GM19023 (cell line): ENCODE results near the gene EPB41L4A.
"Not testable (repeated sequence)": the region's sequence is repeated elsewhere in the genome, so short reads cannot be mapped to it uniquely, and the experiment has no call there.

Source experiments
- ATAC-seq: cut with Tn5 transposase; IDR thresholded peaks from one replicate; pipeline ENCODE4 v1.9.1; 2021; ENCODE audit warnings: mild to moderate bottlenecking, moderate library complexity; ENCODE audit not compliant: unreplicated experiment

Gene EPB41L4A, protein sequence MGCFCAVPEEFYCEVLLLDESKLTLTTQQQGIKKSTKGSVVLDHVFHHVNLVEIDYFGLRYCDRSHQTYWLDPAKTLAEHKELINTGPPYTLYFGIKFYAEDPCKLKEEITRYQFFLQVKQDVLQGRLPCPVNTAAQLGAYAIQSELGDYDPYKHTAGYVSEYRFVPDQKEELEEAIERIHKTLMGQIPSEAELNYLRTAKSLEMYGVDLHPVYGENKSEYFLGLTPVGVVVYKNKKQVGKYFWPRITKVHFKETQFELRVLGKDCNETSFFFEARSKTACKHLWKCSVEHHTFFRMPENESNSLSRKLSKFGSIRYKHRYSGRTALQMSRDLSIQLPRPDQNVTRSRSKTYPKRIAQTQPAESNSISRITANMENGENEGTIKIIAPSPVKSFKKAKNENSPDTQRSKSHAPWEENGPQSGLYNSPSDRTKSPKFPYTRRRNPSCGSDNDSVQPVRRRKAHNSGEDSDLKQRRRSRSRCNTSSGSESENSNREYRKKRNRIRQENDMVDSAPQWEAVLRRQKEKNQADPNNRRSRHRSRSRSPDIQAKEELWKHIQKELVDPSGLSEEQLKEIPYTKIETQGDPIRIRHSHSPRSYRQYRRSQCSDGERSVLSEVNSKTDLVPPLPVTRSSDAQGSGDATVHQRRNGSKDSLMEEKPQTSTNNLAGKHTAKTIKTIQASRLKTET

GRCh38 chr5:112419164-112419985, at the start of gene EPB41L4A:
TSS of gene EPB41L4A (minus strand) at chr5:112419277. CDS start at chr5:112419039, 238 bp downstream.
- ATAC-seq = peak; percentile 23

- no peak for ATAC-seq
Observed at GRCh38 chr5:112467485-112467884, 48.4 kb upstream of the EPB41L4A start.

GRCh38 chr5:112466261-112466660, 47.2 kb upstream of the EPB41L4A start:
- not testable (repeated sequence) for ATAC-seq

DNA sequence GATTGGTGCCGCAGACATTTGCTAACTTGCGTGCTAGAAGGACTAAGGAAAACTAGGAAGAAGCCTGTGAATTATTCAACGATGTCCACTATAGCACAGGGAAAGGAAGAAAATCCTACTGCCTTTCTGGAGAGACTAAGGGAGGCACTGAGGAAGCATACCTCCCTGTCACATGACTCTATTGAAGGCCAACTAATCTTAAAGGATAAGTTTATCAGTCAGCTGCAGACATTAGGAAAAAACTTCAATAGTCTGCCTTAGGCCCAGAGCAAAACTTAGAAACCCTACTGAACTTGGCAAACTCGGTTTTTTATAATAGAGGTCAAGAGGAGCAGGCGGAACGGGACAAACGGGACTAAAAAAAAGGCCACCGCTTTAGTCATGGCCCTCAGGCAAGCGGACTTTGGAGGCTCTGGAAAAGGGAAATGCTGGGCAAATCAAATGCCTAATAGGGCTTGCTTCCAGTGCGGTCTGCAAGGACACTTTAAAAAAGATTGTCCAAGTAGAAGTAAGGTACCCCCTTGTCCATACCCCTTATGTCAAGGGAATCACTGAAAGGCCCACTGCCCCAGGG, 28.2 kb upstream of the EPB41L4A start:
- ATAC-seq = not testable (repeated sequence)

GRCh38 chr5:112445626-112446350, 26.7 kb upstream of the EPB41L4A start:
- no peak for ATAC-seq

- ATAC-seq = not testable (repeated sequence)
Observed at GRCh38 chr5:112443932-112444331, 24.9 kb upstream of the EPB41L4A start.

DNA sequence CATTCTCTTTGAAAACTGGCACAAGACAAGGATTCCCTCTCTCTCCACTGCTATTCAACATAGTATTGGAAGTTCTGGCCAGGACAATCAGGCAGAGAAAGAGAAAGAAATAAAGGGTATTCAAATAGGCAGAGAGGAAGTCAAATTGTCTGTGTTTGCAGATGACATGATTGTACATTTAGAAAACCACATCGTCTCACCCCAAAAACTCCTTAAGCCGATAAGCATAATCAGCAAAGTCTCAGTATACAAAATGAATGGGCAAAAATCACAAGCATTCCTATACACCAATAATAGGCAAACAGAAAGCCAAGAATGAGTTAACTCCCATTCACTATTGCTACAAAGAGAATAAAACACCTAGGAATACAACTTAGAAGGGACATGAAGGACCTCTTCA, 21.0 kb upstream of the EPB41L4A start:
- ATAC-seq = no peak

DNA sequence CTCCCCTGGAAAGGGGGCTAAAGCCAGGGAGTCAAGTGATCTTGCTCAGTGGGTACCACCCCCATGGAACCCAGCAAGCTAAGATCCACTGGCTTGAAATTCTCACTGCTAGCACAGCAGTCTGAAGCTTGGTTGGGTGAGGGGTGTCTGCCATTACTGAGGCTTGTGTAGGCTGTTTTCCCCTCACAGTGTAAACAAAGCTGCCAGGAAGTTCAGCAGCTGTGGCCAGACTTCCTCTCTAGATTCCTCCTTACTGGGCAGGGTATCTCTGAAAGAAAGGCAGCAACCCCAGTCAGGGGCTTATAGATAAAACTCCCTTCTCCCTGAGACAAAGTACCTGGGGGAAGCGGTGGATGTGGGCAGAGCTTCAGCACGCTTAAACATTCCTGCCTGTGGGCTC, 17.1 kb upstream of the EPB41L4A start:
- ATAC-seq = no peak

DNA sequence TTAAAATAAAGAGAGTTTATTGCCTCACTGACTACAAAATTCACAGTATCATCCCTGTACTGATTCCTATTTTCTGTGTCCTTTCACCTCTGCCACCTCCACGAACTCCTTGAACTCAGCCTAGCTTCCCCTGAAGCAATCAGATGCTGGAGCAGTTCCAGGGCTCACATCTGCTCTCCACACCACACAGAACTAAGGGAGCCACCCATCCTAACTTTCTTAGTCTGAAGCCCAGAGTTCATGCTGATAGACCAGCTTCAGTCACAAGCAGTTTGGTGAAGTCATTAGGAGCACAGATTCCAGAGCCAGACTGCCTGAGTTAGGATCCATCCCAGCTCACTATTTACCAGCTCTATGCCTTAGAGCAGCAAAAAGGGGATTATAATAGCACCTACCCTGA, 15.6 kb upstream of the EPB41L4A start:
- no peak for ATAC-seq

DNA sequence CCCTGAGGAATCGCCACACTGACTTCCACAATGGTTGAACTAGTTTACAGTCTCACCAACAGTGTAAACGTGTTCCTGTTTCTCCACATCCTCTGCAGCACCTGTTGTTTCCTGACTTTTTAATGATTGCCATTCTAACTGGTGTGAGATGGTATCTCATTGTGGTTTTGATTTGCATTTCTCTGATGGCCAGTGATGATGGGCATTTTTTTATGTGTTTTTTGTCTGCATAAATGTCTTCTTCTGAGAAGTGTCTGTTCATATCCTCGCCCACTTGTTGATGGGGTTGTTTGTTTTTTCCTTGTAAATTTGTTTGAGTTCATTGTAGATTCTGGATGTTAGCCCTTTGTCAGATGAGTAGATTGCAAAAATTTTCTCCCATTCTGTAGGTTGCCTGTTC, 7.1 kb upstream of the EPB41L4A start:
- not testable (repeated sequence) for ATAC-seq

GRCh38 chr5:112419986-112420864, 1.1 kb upstream of the EPB41L4A start:
- peak; percentile 84 for ATAC-seq

DNA sequence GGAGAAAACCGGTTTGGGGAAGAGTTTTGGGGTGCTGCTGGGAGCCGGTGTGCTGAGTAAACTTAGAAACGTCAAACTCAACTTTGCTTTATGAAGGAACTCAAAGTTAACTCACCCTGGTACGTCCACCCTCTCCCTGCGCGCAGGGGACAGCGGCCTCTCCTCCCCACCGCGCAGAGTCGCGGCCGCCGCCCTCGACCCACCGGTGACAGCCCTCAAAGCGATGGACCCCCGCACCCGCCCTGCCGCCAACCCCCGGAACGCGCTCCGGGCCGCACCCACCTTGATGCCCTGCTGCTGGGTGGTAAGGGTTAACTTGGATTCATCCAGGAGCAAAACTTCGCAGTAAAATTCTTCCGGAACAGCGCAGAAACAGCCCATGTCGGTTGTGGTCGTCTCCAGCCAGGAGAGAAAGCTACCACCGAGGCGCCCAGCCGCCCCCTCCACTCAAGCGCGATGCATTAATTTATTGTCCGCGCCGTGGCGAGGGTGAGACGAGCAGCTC, 366 bp downstream of the EPB41L4A start:
- ATAC-seq = no peak

- ATAC-seq = no peak
Observed at GRCh38 chr5:112417931-112418658, 982 bp downstream of the EPB41L4A start.

DNA sequence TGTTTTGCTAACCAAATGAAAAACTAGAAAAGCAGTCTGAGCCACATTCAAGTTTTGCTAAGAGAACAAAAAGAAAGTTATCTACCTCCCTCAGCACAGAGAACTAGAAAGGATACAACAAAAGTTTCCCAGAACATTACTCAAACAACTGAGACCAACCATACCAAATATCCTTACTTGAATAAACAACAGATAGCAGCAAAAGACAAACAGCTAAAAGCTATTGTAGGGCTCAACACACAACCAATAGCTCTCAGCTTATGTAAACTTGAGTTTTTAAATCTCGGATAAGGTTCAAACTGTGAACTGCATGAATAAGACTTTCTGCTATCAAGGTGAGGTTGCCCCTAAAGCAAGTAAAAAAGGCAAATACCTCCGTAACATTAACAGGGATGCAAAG, 3.5 kb downstream of the EPB41L4A start:
- ATAC-seq = no peak

DNA sequence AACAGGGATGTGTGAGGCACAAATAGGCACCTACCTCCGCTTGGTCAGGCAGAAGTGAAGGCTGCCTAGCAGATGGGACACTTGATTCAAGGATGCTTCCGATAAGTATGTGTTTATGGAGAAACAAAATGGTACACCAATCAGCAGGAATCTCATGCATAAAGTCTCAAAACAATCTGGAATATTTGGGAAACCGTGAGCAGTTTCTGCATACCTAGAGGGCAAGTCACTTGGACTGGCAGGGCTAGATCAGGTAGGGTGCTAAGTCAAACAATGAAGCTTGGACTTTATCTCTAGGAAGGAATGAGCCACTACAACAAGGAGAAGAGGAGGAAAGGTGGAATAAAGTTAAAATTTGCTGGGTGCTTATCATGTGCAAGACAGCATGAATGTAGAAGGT, 5.5 kb downstream of the EPB41L4A start:
- ATAC-seq = no peak

- no peak for ATAC-seq
Observed at GRCh38 chr5:112412346-112412745, 6.7 kb downstream of the EPB41L4A start.

- ATAC-seq = no peak
Observed at GRCh38 chr5:112411903-112412302, 7.2 kb downstream of the EPB41L4A start.

GRCh38 chr5:112407666-112408065, 11.4 kb downstream of the EPB41L4A start:
- ATAC-seq = no peak

DNA sequence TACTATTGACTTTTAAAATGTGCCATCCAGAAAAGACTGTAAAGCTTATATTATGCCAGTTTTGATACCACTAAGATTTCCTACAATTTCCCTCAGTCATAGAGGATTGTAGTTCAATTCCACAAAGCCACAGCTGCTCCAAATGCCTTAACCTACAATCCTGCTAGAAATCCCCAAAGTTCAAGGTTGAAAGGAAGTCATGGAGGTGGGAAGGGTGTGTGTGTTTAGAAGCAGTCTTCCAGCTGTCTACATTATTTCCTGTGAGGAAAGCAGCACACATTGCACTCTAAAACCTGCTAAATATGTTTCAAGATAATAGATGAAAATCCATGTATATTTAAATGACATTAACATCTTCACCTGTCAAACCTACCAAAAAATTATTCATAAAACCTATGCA, 11.8 kb downstream of the EPB41L4A start:
- ATAC-seq = no peak
